ENCODE measurements around the gene MARCHF10.

- TF ChIP-seq EZH2 (IDR thresholded peaks at IDR 0.05; ENCODE audit: low read length, unreplicated experiment) (no peak), CTCF (conservative IDR thresholded peaks at IDR 0.05; ENCODE audit: low read depth, low read length) (no peak)
Observed at GRCh38 chr17:62672957-62673356, 135.2 kb downstream of the MARCHF10 start.

Data from PC-3 (cell line).